ENCODE data around the gene TTC7B. TPM values are rescaled to one million over a fixed set of nuclear protein-coding genes. Genes with fewer than 3 reads are reported as not detected.

TTC7B gene
- total and polyA plus RNA-seq, 10 of the 15 experiments (the other 5 are each of a cell fraction or from before 2014, with no cell fraction given): under 0.01 to 1.1 (median 0.26) TPM; not detected in 2

DNA sequence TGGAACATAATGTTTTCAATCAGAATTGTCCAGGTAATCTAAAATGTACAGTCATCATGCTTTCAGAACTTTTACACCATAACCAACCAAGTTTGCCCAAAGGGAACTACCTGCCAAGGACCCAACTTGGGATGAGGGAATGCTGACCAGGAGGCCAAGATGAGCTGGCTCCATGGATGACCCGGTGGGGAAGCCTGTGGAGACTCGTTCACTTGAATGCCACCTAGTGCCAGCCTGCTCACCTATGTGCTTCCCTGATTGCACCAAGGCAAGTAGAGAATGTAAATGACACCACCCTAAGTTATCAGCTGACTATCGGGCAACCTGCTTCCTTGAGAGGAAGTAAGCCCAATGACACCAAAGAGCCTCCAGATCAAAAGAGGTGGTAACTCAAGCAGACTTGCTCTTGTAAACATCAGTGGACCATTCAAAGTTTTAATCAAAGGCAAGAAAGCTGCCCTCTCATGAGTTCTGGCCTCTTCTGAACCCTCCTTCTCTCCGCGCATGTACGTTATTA, 137.3 kb downstream of the TTC7B start (continued):
- no peak for TF ChIP-seq E2F8 (IDR thresholded peaks at IDR 0.05; ENCODE audit: low read depth, partially characterized antibody)

DNA sequence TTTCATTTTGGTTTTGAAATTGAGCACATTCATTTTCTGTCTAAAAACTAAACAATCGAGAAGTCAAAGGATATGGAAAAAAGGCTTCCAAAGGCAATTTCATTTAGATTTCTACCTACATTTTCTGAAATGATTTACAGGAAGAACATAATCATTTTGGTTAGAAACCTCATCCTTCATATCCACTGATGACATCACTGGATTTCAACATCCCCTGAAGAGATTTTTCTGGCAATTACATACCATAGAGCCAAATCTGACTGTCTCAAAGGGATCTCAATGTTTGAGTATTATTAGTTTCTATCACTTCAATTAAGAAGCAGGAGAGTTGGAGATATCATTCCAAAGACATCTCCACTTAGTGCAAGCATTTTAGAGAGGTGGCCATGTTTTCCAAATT, 137.8 kb downstream of the TTC7B start:
- Histone ChIP-seq H3K27ac (ENCODE audit: control insufficient read depth, insufficient read depth) (no peak overlapping the region), H3K9ac (ENCODE audit: control insufficient read depth, insufficient read depth, low read length) (no peak overlapping the region), H3K27me3 (replicated peaks in 1 of 2; ENCODE audit: control insufficient read depth in 2 of 2, insufficient read depth in 2 of 2, low read length in 1 of 2) (peaks cover 2 to 5% of the 10 kb centered on the region in 2 experiments; a peak in 3 of 4 replicates), H3K4me2 (ENCODE audit: control insufficient read depth, insufficient read depth) (no peak overlapping the region), H2AFZ (ENCODE audit: control insufficient read depth, low read depth, low read length) (no peak overlapping the region), H3K36me3 (ENCODE audit: control insufficient read depth in 2 of 2, insufficient read depth in 2 of 2, low read length in 1 of 2) (no peaks in the 10 kb centered on the region), H3K4me3 (no peak overlapping the region), H3K4me1 (ENCODE audit: control insufficient read depth, insufficient read depth, low read length) (no peaks in the 10 kb centered on the region), H4K20me1 (ENCODE audit: control insufficient read depth, insufficient read depth) (no peaks in the 10 kb centered on the region), H3K9me3 (replicated peaks; ENCODE audit: control insufficient read depth, insufficient read depth, low read length) (no peaks in the 10 kb centered on the region), H3K79me2 (ENCODE audit: control insufficient read depth, insufficient read depth, low read length) (no peaks in the 10 kb centered on the region)
- FAIRE-seq (no peak), ATAC-seq (no peak), DNase-seq (ENCODE audit: low read depth, low spot score) (no peak)
- ChIA-PET SMC1A (ENCODE audit: uncharacterized antibody, unreplicated experiment) (no interaction called here), CTCF (no interaction called here), RAD21 (ENCODE audit: unreplicated experiment) (no interaction called here), POLR2A (no interaction called here)
- 83% methylated on average over 1 of the region's 1 CpG for WGBS (ENCODE audit: insufficient coverage, insufficient replicate concordance, low lambda C conversion rate, missing lambda C conversion rate)
- in situ Hi-C loops (cut with MboI): no loop called here
- intact Hi-C loops (cut with micrococcal nuclease; ENCODE audit: unreplicated experiment): no loop called here
- no TSS peak for BruUV-seq (replicated peaks)
- no peak for TF ChIP-seq TAF1 (IDR thresholded peaks at IDR 0.05; ENCODE audit: borderline replicate concordance, low read depth, low read length)
- no peak for TF ChIP-seq CBFB (IDR thresholded peaks at IDR 0.05; ENCODE audit: low read depth)
- TF ChIP-seq, protein P1, sequence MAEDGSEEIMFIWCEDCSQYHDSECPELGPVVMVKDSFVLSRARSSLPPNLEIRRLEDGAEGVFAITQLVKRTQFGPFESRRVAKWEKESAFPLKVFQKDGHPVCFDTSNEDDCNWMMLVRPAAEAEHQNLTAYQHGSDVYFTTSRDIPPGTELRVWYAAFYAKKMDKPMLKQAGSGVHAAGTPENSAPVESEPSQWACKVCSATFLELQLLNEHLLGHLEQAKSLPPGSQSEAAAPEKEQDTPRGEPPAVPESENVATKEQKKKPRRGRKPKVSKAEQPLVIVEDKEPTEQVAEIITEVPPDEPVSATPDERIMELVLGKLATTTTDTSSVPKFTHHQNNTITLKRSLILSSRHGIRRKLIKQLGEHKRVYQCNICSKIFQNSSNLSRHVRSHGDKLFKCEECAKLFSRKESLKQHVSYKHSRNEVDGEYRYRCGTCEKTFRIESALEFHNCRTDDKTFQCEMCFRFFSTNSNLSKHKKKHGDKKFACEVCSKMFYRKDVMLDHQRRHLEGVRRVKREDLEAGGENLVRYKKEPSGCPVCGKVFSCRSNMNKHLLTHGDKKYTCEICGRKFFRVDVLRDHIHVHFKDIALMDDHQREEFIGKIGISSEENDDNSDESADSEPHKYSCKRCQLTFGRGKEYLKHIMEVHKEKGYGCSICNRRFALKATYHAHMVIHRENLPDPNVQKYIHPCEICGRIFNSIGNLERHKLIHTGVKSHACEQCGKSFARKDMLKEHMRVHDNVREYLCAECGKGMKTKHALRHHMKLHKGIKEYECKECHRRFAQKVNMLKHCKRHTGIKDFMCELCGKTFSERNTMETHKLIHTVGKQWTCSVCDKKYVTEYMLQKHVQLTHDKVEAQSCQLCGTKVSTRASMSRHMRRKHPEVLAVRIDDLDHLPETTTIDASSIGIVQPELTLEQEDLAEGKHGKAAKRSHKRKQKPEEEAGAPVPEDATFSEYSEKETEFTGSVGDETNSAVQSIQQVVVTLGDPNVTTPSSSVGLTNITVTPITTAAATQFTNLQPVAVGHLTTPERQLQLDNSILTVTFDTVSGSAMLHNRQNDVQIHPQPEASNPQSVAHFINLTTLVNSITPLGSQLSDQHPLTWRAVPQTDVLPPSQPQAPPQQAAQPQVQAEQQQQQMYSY (CRISPR knock-in tag; IDR thresholded peaks at IDR 0.05): no peak
- no peak for TF ChIP-seq NFYA (IDR thresholded peaks at IDR 0.05; ENCODE audit: borderline replicate concordance, low read depth, low read length)
- TF ChIP-seq NFXL1 (IDR thresholded peaks at IDR 0.05; ENCODE audit: borderline replicate concordance): no peak
- no peak for TF ChIP-seq TCF7 (IDR thresholded peaks at IDR 0.05; ENCODE audit: borderline replicate concordance)
- TF ChIP-seq YBX1 (IDR thresholded peaks at IDR 0.05): no peak
- no peak for TF ChIP-seq SRF (IDR thresholded peaks at IDR 0.05; ENCODE audit: low read depth in 2 of 2, low read length in 2 of 2)
- TF ChIP-seq CHD1 (IDR thresholded peaks at IDR 0.05; ENCODE audit: low read depth, low read length): no peak
- TF ChIP-seq, protein P2, sequence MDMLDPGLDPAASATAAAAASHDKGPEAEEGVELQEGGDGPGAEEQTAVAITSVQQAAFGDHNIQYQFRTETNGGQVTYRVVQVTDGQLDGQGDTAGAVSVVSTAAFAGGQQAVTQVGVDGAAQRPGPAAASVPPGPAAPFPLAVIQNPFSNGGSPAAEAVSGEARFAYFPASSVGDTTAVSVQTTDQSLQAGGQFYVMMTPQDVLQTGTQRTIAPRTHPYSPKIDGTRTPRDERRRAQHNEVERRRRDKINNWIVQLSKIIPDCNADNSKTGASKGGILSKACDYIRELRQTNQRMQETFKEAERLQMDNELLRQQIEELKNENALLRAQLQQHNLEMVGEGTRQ (IDR thresholded peaks at IDR 0.05; ENCODE audit: borderline replicate concordance, low read depth, low read length): no peak
- TF ChIP-seq CBX3 (IDR thresholded peaks at IDR 0.05; ENCODE audit: borderline replicate concordance, low read depth): no peak
- TF ChIP-seq BCL11A (IDR thresholded peaks at IDR 0.05; ENCODE audit: low read depth, low read length): no peak
- TF ChIP-seq KLF5 (IDR thresholded peaks at IDR 0.05; ENCODE audit: partially characterized antibody): no peak
- no peak for TF ChIP-seq MEF2B (IDR thresholded peaks at IDR 0.05; ENCODE audit: partially characterized antibody, poor library complexity, severe bottlenecking)
- no peak for TF ChIP-seq HCFC1 (IDR thresholded peaks at IDR 0.05; ENCODE audit: low read length)
- no peak for TF ChIP-seq HDAC6 (IDR thresholded peaks at IDR 0.05; ENCODE audit: unreplicated experiment)
- no peak for TF ChIP-seq HDGF (IDR thresholded peaks at IDR 0.05)
